Breast epithelium (tissue), 4 donors: Measurements from ENCODE around the gene CYTH2. TPM values are rescaled to one million over a fixed set of nuclear protein-coding genes. Genes with fewer than 3 reads are reported as not detected.
A peak's percentile ranks its signal among the peaks of the same experiment; 100 is the strongest.

ENCODE experiments used
- DNase-seq, 2 donors: peaks; one replicate each; pipeline ENCODE4 v3.0.0-alpha.2; 2019; ENCODE audit warnings: low spot score in 2 of 2
- H3K27ac ChIP-seq, 2 donors: fragments of 200-600 bp; sonication (generic) in 1 of 2; one replicate each; pipeline ENCODE4 v1.5.1; 2016 to 2019; ENCODE audit warnings: mild to moderate bottlenecking in 1 of 2
- H3K27me3 ChIP-seq, 2 donors: fragments of 200-600 bp; sonication (generic) in 1 of 2; one replicate each; pipeline versions ENCODE4 v1.5.1 to v1.6.0; 2017 to 2019; ENCODE audit warnings: control low read depth in 1 of 2, mild to moderate bottlenecking in 1 of 2
- H3K36me3 ChIP-seq: fragments of 200-600 bp; one replicate; pipeline ENCODE4 v1.5.1; 2019
- H3K4me1 ChIP-seq, 2 donors: fragments of 200-600 bp; sonication (generic); one replicate each; pipeline ENCODE4 v1.5.1; 2016 to 2019; ENCODE audit warnings: control low read depth in 1 of 2
- H3K4me3 ChIP-seq, 3 donors: fragments of 200-600 bp; sonication (generic); 1 replicate in 2 of 3; 2 replicates in 1 of 3; pipeline ENCODE4 v1.5.1; 2016 to 2019; ENCODE audit warnings: mild to moderate bottlenecking in 3 of 3, moderate library complexity in 2 of 3
- H3K9me3 ChIP-seq, 2 donors: fragments of 200-600 bp; sonication (generic) in 1 of 2; one replicate each; pipeline ENCODE4 v1.5.1; 2016 to 2019; ENCODE audit warnings: control low read depth in 1 of 2
- CTCF ChIP-seq, 3 donors: fragments of 450-650 bp; IDR thresholded peaks; one replicate each; pipeline ENCODE4 v1.5.1; 2016 to 2017; ENCODE audit warnings: antibody characterized with exemption in 3 of 3, mild to moderate bottlenecking in 3 of 3, moderate library complexity in 3 of 3
- POLR2A ChIP-seq: fragments of 450-650 bp; IDR thresholded peaks from one replicate; pipeline ENCODE4 v1.6.1; 2016; ENCODE audit warnings: antibody characterized with exemption, mild to moderate bottlenecking, moderate library complexity
- POLR2AphosphoS5 ChIP-seq, 3 donors: sonication (generic); formaldehyde crosslinking; IDR thresholded peaks; one replicate each; pipeline ENCODE4 v1.6.1; 2017; ENCODE audit warnings: antibody characterized with exemption in 3 of 3
- intact Hi-C: fragments of 100-400 bp; cut with DNase I; formaldehyde crosslinking; loops from one replicate; pipeline ENCODE4 v1.15.1; 2023; ENCODE audit warnings: low total_unique reads
- total RNA-seq, 3 donors: library from RNA; depleted of rRNA; stranded (reverse); fragments of >200 nt; gene quantifications; one replicate each; pipeline ENCODE4 v1.1.0, GENCODE V29; 2016

CYTH2 gene
- total RNA-seq, 3 donors from 2014 or later, result 42.2 to 74.7 (median 70.4) TPM

DNA sequence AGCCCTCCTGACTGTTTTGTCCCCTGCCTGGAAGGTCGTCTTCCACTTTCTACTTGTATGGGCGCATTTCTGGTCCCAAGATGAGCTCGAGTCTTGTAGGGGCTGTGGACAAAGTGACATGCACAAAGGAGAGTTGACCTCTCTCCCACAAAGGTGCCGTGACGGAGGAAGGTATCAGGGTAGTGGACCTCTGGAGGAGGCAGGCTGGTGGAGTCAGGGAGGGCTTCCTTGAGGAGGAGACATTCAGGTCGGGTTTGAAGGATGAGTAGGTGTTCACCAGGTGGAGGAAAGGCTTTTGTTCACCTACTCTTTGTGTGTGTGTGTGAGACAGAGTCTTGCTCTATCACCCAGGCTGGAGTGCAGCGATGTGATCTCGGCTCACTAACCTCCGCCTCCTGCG is 1.7 kb downstream of the CYTH2 start:
- intact Hi-C loops, result no loop called here
- H3K4me1 ChIP-seq, result peaks cover 4 to 31% of the 10 kb centered on the region in 2 donors

GRCh38 chr19:48471836-48472235 is 2.7 kb downstream of the CYTH2 start:
- H3K4me1 ChIP-seq, result peaks cover 4 to 31% of the 10 kb centered on the region in 2 donors
- no peak for TF ChIP-seq POLR2AphosphoS5 (IDR thresholded peaks at IDR 0.05)
- no peak for TF ChIP-seq POLR2A
- no peak for TF ChIP-seq CTCF (IDR thresholded peaks at IDR 0.05)
- H3K36me3 ChIP-seq, result no peaks in the 10 kb centered on the region
- H3K27me3 ChIP-seq, result no peaks in the 10 kb centered on the region
- no peak overlapping the region for H3K4me3 ChIP-seq
- no peak for DNase-seq
- intact Hi-C loops, result no loop called here
- H3K9me3 ChIP-seq, result no peaks in the 10 kb centered on the region
- peak overlapping the region; percentile 22 to 68 for H3K27ac ChIP-seq

More for the DNA sequence above, 1.7 kb downstream of the CYTH2 start:
- DNase-seq, result no peak
- Histone ChIP-seq H3K36me3 (no peaks in the 10 kb centered on the region), H3K9me3 (no peaks in the 10 kb centered on the region), H3K27me3 (no peaks in the 10 kb centered on the region), H3K4me3 (peak overlapping the region in 1 of 3 donors; percentile 84), H3K27ac (peak overlapping the region in 1 of 2 donors; percentile 98)
- no peak for TF ChIP-seq CTCF (IDR thresholded peaks at IDR 0.05)
- TF ChIP-seq POLR2AphosphoS5 (IDR thresholded peaks at IDR 0.05), result no peak
- TF ChIP-seq POLR2A, result no peak

- peak in 1 of 2 donors; percentile 82 for DNase-seq
- no peaks in the 10 kb centered on the region for H3K36me3 ChIP-seq
- intact Hi-C loops, result no loop called here
These were observed 4.2 kb downstream of the CYTH2 start for GRCh38 chr19:48473161-48473966.

GRCh38 chr19:48474084-48474592 is 5.0 kb downstream of the CYTH2 start:
- Histone ChIP-seq H3K9me3 (no peaks in the 10 kb centered on the region), H3K36me3 (no peaks in the 10 kb centered on the region), H3K27ac (peak overlapping the region; percentile 64 to 68), H3K4me3 (no peak overlapping the region), H3K4me1 (peaks cover 4 to 31% of the 10 kb centered on the region in 2 donors), H3K27me3 (no peaks in the 10 kb centered on the region)
- DNase-seq, result no peak
- intact Hi-C loops, result no loop called here
- TF ChIP-seq POLR2AphosphoS5 (IDR thresholded peaks at IDR 0.05) (no peak), CTCF (IDR thresholded peaks at IDR 0.05) (no peak), POLR2A (no peak)

More at GRCh38 chr19:48473161-48473966, 4.2 kb downstream of the CYTH2 start:
- peak overlapping the region; percentile 64 to 68 for H3K27ac ChIP-seq
- H3K9me3 ChIP-seq, result no peaks in the 10 kb centered on the region
- TF ChIP-seq POLR2A (no peak), CTCF (IDR thresholded peaks at IDR 0.05) (no peak), POLR2AphosphoS5 (IDR thresholded peaks at IDR 0.05) (no peak)
- no peaks in the 10 kb centered on the region for H3K27me3 ChIP-seq
- H3K4me1 ChIP-seq, result peaks cover 4 to 31% of the 10 kb centered on the region in 2 donors
- H3K4me3 ChIP-seq, result no peak overlapping the region
